GM18499 (cell line): ENCODE data around the gene PIK3R6.
A peak's percentile ranks its signal among the peaks of the same experiment; 100 is the strongest.
"Not testable (repeated sequence)": the region's sequence is repeated elsewhere in the genome, so short reads cannot be mapped to it uniquely, and the experiment has no call there.

ENCODE experiments used
- ATAC-seq: cut with Tn5 transposase; IDR thresholded peaks from one replicate; pipeline ENCODE4 v1.9.1; 2021; ENCODE audit warnings: moderate number of reproducible peaks; ENCODE audit not compliant: insufficient read depth, unreplicated experiment

The PIK3R6 gene

GRCh38 chr17:8894673-8895578 is 27.5 kb upstream of the PIK3R6 start:
- ATAC-seq = no peak

DNA sequence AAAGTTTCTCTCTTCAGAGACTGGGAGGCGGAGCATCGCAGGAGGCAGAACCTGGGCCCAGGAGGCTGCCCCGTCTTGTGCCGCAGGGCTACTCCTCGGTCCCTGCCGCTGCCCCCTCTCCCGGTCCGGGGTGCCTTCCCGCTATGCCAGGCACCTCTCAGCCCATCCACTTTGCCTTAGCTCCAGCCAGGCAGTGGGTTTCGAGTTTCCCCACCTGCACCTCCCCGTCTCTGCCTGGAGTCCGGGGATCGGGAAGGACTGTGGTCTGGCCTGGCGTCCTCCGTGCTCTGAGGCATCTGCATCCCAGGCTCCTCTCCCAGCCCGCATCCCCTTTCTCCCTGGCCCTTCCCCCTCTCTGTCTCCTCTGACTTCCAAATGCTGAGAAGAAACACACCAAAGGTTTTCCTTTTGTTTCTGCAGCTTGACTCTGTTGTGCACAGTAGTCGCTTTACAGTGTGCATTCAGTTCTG is 26.8 kb upstream of the PIK3R6 start:
- no peak for ATAC-seq

DNA sequence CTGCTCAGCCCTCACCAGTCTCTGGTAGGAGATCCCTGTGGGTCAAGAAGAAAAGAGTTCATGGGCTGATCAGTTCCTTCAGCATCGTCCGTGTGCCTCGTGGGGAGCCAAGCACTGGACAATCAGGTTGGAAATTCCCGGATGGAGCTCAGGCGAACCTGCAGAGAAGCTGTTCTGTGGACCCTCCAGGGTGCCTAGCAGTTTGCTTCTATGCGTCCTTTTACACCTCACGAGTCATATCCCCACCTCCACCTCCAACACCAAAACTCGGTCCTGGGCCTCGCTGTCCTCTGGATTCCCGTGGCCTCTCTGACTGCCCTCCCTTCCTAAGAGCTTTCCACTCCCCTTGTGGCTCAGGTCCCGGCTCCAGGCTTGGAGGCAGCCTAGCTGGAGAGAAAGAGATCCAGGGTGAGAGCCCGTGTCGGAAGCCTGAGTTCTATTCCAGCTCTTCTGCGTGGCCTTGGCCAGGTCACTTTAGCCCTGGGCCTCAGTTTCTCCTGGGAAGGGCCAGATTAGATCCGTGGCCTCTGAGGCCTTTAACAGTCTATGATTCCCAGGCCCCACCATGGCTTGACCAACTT is 26.2 kb upstream of the PIK3R6 start:
- ATAC-seq = no peak

- no peak for ATAC-seq
These were observed 25.6 kb upstream of the PIK3R6 start for GRCh38 chr17:8893059-8893458.

GRCh38 chr17:8892338-8892690 is 24.8 kb upstream of the PIK3R6 start:
- ATAC-seq = peak; percentile 47

DNA sequence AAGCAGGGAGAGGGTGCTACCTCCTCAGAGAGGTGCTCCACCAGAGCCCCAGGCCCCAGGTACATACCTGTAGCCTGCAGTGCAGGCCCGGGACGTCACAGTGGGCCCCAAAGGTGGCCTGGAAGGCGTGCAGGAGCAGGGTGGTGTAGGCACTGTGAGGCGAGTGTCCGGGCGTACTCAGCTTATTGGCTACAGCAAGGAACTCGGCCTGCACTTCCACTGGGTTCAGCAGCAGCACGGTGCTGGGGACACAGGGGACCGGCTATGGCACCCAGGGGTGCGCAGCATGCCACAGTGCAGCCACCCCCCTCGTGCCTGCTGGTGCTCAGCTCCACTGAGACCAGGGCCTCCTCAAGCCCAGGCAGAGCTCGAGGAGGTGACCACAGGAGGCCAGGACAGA is 23.2 kb upstream of the PIK3R6 start:
- ATAC-seq = no peak

- ATAC-seq = no peak
These were observed 22.2 kb upstream of the PIK3R6 start for GRCh38 chr17:8889458-8890210.

GRCh38 chr17:8888704-8889302 is 21.3 kb upstream of the PIK3R6 start:
- ATAC-seq = no peak

- ATAC-seq = no peak
These were observed 20.6 kb upstream of the PIK3R6 start for GRCh38 chr17:8887834-8888703.

GRCh38 chr17:8887301-8887700 is 19.8 kb upstream of the PIK3R6 start:
- ATAC-seq = no peak

DNA sequence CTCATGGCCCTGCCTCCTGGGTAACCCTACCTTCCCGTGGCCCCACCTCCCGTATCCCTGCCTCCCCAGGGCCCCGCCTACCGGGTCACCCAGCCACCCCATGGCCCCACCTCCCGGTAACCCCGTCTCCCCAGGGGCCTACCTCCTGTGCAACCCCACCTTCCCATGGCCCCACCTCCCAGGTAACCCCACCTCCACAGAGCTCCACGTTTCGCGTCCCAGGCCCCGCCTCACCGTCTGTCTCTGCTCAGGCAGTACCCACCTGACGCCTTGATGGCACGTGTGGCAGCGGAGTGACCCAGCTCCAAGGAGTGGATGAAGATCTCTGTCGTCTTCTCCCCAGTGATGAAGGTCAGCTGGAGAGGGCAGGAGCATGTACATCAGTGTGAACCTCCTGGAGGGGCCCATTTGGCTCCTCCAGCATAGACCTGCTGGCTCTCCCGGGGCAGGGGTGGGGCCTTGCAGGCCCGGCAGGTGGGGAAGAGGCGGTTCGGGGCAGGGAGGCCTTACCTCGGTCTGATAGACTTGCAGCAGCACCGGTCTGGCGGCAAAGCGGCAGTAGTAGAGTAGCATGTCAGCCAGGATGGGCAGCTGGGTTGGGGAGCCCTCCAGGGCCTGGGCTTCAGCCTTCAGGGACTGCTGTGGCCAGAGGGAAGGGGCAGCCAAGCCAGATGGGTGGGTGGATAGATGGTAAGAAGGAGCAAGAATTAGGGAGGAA is 18.7 kb upstream of the PIK3R6 start:
- ATAC-seq = no peak

DNA sequence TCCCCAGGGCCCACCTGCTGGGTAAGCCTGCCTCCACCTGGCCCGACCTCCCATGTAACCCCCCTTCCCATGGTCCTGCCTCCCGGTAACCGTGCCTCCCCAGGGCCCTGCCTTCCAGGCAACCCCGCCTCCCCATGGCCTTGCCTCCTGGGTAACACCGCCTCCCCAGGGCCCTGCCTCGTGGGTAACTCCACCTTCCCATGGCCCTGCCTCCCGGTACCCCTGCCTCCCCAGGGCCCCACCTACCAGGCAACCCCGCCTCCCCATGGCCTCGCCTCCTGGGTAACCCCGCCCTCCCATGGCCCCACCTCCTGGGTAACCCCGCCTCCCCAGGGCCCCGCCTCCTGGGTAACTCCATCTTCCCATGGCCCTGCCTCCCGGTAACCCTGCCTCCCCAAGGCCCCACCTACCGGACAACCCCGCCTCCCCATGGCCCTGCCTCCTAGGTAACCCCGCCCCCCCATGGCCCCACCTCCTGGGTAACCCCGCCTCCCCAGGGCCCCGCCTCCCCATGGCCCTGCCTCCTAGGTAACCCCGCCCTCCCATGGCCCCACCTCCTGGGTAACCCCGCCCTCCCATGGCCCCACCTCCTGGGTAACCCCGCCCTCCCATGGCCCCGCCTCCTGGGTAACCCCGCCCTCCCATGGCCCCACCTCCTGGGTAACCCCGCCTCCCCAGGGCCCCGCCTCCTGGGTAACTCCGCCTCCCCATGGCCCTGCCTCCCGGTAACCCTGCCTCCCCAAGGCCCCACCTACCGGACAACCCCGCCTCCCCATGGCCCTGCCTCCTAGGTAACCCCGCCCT is 17.9 kb upstream of the PIK3R6 start:
- ATAC-seq = not testable (repeated sequence)

- no peak for ATAC-seq
These were observed 17.0 kb upstream of the PIK3R6 start for GRCh38 chr17:8884336-8884990.

- ATAC-seq = no peak
These were observed 15.9 kb upstream of the PIK3R6 start for GRCh38 chr17:8883353-8883752.

DNA sequence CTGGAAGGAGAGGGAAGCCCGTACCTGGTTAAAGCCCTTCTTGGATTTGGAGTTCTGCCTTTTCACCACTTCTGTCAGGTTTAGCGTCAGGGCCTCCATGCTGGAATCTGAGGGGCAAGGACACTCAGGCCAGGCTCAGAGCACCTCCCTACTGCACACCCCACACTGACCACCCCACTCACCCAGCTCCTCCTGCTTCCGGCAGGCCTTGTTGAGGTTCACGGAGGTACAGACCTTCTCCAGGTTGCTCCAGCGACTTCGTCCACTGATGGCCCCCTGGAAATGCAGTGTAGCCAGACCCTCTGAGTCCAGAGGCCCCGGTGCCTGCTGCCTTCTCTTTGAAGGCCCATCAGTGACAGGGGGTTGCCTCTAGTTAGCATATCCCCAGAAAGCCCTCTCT is 14.1 kb upstream of the PIK3R6 start:
- no peak for ATAC-seq

- ATAC-seq = no peak
These were observed 13.0 kb upstream of the PIK3R6 start for GRCh38 chr17:8880466-8880865.

GRCh38 chr17:8879410-8879809 is 11.9 kb upstream of the PIK3R6 start:
- no peak for ATAC-seq

DNA sequence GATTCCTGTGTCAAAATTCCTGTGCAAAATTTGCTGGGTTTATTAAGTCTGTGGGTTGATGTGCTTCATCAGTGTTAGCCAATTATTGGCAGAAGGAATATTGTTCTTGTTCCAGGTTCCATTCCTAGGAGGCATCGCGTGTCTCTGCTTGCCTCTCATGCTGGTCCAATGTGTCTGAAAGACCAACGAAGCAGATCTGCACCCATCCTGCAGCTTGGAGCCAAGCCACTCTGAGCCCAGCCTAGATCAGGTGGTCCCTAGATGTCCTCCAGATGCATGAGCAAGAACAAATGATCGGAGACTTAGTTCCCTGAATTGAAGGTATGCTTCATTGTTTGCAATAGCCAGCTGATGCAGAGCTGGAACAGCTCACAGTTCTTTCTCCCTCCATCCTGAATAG is 10.5 kb upstream of the PIK3R6 start:
- ATAC-seq = no peak
